Measurements from ENCODE around the gene PIAS4. TPM values are rescaled to one million over a fixed set of nuclear protein-coding genes. Genes with fewer than 3 reads are reported as not detected.

Gene PIAS4
- total and polyA plus RNA-seq, 9 of the 15 experiments (the other 6 are each of a cell fraction or from before 2014, with no cell fraction given), result 0.27 to 34.9 (median 14.4) TPM

DNA sequence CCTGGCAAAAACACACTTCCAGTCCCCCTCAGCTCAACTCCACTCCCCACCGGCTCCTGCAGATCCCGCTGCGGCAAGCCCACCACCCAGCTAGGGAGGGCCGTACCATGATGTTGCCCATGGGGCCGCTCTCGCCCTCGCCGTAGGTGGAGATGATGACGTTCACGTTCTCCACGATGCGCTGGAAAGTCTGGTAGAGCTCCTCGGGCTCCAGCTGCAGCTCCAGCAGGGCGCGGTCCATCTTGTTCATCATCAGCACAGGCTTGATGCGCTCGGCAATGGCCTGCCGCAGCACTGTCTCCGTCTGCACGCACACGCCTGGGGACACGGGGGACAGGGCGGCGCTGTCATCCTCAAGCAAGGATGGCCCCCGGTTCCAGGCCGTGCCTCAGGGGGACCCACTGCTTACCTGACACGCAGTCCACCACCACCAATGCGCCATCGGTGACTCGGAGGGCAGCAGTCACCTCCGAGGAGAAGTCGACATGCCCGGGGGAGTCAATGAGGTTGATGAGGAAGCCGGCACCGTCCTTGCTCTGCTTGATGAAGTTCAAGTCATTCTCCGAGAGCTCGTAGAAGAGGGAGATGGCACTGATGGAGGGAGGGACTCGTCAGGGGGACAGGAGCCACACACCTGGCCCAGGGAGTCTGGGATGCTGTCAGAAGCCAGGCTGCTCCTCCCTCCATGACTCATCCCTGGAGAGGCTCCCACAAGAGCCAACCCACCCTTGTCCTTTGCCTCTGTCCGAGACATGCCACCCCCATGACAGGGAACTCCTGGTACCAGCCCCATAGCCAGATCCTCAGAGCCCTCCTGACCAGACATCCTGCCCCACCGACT is 24.6 kb upstream of the PIAS4 start (continued):
- TF ChIP-seq ZNF175 (CRISPR knock-in tag; IDR thresholded peaks at IDR 0.05; ENCODE audit: low read depth), result no peak
- TF ChIP-seq, protein P1, sequence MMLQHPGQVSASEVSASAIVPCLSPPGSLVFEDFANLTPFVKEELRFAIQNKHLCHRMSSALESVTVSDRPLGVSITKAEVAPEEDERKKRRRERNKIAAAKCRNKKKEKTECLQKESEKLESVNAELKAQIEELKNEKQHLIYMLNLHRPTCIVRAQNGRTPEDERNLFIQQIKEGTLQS (IDR thresholded peaks at IDR 0.05), result peak; percentile 15; the same call in 1 of the 2 replicates
- TF ChIP-seq, protein P1 (CRISPR knock-in tag; conservative IDR thresholded peaks at IDR 0.05), result no peak
- TF ChIP-seq ARID2 (IDR thresholded peaks at IDR 0.05), result no peak
- no peak for TF ChIP-seq ERF (CRISPR knock-in tag; IDR thresholded peaks at IDR 0.05)
- no peak for TF ChIP-seq RFX5 (IDR thresholded peaks at IDR 0.05; ENCODE audit: low read depth, low read length)
- no peak for TF ChIP-seq JUND (IDR thresholded peaks at IDR 0.05; ENCODE audit: borderline replicate concordance, low read depth, low read length)
- no peak for TF ChIP-seq JUND (tag; IDR thresholded peaks at IDR 0.05; ENCODE audit: borderline replicate concordance, low read depth, low read length)
- TF ChIP-seq, protein P2, sequence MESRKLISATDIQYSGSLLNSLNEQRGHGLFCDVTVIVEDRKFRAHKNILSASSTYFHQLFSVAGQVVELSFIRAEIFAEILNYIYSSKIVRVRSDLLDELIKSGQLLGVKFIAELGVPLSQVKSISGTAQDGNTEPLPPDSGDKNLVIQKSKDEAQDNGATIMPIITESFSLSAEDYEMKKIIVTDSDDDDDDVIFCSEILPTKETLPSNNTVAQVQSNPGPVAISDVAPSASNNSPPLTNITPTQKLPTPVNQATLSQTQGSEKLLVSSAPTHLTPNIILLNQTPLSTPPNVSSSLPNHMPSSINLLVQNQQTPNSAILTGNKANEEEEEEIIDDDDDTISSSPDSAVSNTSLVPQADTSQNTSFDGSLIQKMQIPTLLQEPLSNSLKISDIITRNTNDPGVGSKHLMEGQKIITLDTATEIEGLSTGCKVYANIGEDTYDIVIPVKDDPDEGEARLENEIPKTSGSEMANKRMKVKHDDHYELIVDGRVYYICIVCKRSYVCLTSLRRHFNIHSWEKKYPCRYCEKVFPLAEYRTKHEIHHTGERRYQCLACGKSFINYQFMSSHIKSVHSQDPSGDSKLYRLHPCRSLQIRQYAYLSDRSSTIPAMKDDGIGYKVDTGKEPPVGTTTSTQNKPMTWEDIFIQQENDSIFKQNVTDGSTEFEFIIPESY (CRISPR knock-in tag; IDR thresholded peaks at IDR 0.05), result no peak
- no peak for TF ChIP-seq NRF1 (conservative IDR thresholded peaks at IDR 0.05 in 1 of 2, IDR thresholded peaks at IDR 0.05 in 1 of 2)
- TF ChIP-seq, protein P3, sequence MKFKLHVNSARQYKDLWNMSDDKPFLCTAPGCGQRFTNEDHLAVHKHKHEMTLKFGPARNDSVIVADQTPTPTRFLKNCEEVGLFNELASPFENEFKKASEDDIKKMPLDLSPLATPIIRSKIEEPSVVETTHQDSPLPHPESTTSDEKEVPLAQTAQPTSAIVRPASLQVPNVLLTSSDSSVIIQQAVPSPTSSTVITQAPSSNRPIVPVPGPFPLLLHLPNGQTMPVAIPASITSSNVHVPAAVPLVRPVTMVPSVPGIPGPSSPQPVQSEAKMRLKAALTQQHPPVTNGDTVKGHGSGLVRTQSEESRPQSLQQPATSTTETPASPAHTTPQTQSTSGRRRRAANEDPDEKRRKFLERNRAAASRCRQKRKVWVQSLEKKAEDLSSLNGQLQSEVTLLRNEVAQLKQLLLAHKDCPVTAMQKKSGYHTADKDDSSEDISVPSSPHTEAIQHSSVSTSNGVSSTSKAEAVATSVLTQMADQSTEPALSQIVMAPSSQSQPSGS (CRISPR knock-in tag; IDR thresholded peaks at IDR 0.05), result peak; percentile 52; the same call in 1 of the 2 replicates
- TF ChIP-seq CREBBP (IDR thresholded peaks at IDR 0.05; ENCODE audit: low read depth, low read length), result no peak
- TF ChIP-seq RBM22 (IDR thresholded peaks at IDR 0.05; ENCODE audit: low read depth, low read length, poor library complexity, severe bottlenecking), result peak; percentile 72
- peak; percentile 56 for TF ChIP-seq POLR2A (conservative IDR thresholded peaks at IDR 0.05)
- TF ChIP-seq, protein P4, sequence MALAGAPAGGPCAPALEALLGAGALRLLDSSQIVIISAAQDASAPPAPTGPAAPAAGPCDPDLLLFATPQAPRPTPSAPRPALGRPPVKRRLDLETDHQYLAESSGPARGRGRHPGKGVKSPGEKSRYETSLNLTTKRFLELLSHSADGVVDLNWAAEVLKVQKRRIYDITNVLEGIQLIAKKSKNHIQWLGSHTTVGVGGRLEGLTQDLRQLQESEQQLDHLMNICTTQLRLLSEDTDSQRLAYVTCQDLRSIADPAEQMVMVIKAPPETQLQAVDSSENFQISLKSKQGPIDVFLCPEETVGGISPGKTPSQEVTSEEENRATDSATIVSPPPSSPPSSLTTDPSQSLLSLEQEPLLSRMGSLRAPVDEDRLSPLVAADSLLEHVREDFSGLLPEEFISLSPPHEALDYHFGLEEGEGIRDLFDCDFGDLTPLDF (CRISPR knock-in tag; IDR thresholded peaks at IDR 0.05), result no peak
- TF ChIP-seq, protein P5, sequence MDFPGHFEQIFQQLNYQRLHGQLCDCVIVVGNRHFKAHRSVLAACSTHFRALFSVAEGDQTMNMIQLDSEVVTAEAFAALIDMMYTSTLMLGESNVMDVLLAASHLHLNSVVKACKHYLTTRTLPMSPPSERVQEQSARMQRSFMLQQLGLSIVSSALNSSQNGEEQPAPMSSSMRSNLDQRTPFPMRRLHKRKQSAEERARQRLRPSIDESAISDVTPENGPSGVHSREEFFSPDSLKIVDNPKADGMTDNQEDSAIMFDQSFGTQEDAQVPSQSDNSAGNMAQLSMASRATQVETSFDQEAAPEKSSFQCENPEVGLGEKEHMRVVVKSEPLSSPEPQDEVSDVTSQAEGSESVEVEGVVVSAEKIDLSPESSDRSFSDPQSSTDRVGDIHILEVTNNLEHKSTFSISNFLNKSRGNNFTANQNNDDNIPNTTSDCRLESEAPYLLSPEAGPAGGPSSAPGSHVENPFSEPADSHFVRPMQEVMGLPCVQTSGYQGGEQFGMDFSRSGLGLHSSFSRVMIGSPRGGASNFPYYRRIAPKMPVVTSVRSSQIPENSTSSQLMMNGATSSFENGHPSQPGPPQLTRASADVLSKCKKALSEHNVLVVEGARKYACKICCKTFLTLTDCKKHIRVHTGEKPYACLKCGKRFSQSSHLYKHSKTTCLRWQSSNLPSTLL (IDR thresholded peaks at IDR 0.05), result no peak
- peak; percentile 89 for TF ChIP-seq RBFOX2 (IDR thresholded peaks at IDR 0.05; ENCODE audit: low read depth, low read length)
- peak; percentile 89 for TF ChIP-seq RBM39 (optimal IDR thresholded peaks at IDR 0.05; ENCODE audit: low read depth, low read length)
- 0 out of 2 replicates have a peak, but pooled peaks have one; percentile 21 for TF ChIP-seq ZC3H4 (CRISPR knock-in tag; IDR thresholded peaks at IDR 0.05; ENCODE audit: borderline replicate concordance)
- TF ChIP-seq POLR2AphosphoS5 (IDR thresholded peaks at IDR 0.05; ENCODE audit: control insufficient read depth, insufficient read depth, low read depth, low read length), result 0 out of 2 replicates have a peak, but pooled peaks have one; percentile 14
